ENCODE data around the gene GGA2.

GRCh38 chr16:23521037-23521743 lies 10.9 kb upstream of the GGA2 start:
- TF ChIP-seq EP300 (IDR thresholded peaks at IDR 0.05; ENCODE audit: borderline replicate concordance) (no peak), CEBPB (IDR thresholded peaks at IDR 0.05) (no peak), TAF1 (IDR thresholded peaks at IDR 0.05; ENCODE audit: low read depth) (no peak), MAX (IDR thresholded peaks at IDR 0.05) (no peak), FOXM1 (IDR thresholded peaks at IDR 0.05; ENCODE audit: borderline replicate concordance, low read depth) (no peak), TCF12 (IDR thresholded peaks at IDR 0.05; ENCODE audit: low read depth) (no peak), ZBTB7A (IDR thresholded peaks at IDR 0.05; ENCODE audit: low read depth) (no peak), YY1 (IDR thresholded peaks at IDR 0.05; ENCODE audit: low read depth) (no peak), USF1 (IDR thresholded peaks at IDR 0.05) (no peak), CREB1 (IDR thresholded peaks at IDR 0.05; ENCODE audit: low read depth) (no peak), TEAD4 (IDR thresholded peaks at IDR 0.05) (no peak)
